ENCODE results near the gene MTAP. TPM values are rescaled to one million over a fixed set of nuclear protein-coding genes. Genes with fewer than 3 reads are reported as not detected.

MTAP gene
- polyA plus RNA-seq, 3 donors = 36.3 to 48.7 (median 42.6) TPM

DNA sequence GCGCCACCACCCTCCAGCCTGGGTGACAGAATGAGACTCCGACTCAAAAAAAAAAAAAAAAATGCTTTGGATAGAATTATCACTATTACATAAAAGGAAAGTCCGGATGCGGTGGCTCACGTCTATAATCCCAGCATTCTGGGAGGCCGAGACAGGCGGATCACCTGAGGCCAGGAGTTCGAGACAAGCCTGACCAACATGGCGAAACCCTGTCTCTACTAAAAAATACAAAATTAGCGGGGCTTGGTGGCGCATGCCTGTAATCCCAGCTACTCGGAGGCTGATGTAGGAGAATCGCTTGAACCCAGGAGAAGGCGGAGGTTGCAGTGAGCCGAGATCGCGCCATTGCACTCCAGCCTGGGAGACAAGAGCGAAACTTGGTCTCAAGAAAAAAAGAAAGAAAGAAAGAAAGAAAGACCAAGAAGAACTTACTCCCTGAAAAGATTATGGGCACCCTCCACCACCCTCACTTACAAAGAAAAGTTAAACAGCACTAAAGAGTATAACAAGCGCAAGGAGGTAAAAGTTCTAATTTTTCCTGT is 174.0 kb downstream of the MTAP start:
- no peak for DNase-seq (ENCODE audit: extremely low read depth in 1 of 11, low read depth in 9 of 11, low spot score in 4 of 11)

DNA sequence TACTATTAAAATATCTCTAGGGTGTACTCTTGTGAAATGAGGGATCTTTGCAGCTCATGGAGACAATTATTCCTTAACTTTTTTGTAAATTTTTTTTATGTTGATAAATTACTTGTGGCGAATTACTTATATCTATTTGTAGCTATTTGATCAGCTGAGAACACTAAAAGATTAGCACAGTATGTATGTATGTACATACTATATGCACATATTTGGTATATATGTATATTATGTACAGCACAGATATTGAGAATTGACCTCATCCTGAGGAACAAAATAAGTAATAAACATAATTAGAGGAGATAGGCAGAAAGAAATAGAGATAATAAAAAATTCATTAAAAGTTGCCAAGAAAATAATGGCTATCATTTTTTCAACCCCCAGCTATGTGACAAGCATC is 180.0 kb downstream of the MTAP start:
- DNase-seq (ENCODE audit: extremely low read depth in 1 of 11, low read depth in 9 of 11, low spot score in 4 of 11) = no peak

DNA sequence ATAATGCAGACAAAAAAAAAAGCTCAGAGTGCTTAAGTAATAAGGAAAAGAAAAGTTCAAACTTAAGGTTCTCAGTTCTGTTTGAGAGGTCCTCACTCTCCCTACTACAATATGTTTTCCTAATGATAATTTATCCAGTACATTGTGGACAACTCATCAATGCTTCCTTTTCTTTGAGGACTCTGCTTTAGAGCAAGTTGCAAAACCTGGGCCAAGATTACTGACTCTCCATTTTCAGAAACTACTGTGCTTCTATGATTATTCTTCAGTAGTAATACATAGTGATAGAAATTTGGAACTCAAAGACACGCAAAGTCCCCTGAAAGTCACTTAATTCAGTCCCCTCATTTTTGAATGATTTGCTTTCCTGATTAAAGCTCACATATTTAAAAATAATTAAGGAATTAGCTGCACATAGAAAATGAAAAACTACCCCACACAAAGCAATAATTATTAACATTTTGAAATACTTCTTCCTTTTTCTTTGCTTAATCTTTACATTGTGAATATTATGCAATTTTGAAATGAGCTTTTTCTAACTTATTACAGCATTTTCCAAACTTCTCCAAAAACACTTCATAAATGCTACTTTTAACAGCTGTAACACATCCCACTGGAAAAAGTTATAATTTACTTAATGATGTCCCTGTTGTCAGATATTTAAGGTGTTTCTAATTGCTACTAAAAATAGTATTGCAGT is 180.6 kb downstream of the MTAP start:
- DNase-seq (ENCODE audit: extremely low read depth in 1 of 11, low read depth in 9 of 11, low spot score in 4 of 11) = no peak

DNA sequence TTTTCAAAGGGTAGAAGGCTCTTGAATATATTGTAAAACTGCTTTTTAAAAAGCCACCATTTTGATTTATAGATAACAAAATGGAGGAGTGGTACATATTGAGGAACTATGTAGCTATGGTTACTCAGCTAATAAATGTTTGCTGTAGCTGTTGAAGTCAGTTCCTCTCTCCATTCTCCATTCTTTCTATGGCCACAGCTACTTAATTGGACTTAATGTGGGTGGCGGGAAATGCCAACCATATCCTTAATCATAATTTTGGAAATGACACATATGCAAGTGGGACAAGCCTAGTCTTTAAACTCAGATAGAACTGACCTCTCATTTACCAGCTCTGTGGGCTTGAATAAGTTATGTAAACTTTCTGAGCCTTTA is 181.1 kb downstream of the MTAP start:
- DNase-seq (ENCODE audit: extremely low read depth in 1 of 11, low read depth in 9 of 11, low spot score in 4 of 11) = no peak

DNA sequence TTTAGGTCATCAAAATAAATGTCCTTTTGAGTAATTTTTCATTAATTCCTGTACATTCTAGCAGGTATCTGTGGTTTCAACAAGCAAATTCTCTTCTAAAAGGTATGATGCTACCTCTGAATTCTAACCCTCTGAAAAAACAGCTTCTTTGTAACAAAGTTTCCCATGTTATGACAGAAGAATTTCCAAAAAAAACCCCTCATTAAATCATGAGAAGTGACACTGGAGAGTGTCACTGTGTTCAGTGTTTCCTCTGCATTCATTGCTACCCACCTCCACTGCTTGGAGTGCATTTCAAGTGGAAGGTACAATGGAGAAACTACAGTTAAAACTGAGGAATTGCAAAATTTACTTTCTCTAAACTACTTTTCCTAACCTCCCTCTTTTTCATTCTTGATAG is 181.7 kb downstream of the MTAP start:
- DNase-seq (ENCODE audit: extremely low read depth in 1 of 11, low read depth in 9 of 11, low spot score in 4 of 11) = no peak

DNA sequence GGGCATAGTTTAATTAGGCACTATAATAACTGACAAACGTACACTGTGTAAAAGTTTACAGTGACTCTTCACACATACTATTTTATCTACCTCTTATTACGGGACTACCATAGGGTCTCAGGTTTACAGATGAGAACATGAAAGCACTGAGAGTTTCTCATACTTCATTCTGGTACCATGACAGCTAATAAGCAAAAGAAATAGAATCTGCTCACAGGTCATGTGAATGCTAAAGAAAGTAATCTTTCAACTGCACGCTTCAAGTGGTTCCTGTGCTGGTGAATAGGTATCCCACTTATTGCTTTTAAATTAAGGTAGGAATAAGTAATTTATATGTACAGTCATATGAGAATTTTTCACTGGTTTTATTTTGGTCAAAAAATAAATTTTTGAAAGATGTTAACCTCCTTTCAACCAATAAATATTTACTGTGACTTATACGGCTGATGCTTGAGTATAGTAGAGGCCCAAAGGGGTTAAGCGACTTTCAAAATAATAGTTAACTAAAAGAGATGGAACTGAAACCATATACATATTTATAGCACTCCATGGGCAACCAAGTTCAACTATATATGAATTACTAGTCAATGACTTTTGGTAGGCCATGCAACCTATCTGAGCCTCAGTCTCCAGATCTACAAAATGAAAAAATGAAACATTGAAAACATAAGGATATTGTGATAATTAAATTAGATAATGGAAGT is 183.7 kb downstream of the MTAP start:
- DNase-seq (ENCODE audit: extremely low read depth in 1 of 11, low read depth in 9 of 11, low spot score in 4 of 11) = no peak

Other genes starting within 250 kb of the MTAP start
- under 1 TPM in 1 of 3 donors, not detected in 2; 0.19 TPM for gene CDKN2A, start 191.8 kb downstream of the MTAP start, polyA plus RNA-seq (ENCODE audit: insufficient read length in 3 of 3)
- gene CDKN2B-AS1, start 192.2 kb downstream of the MTAP start, polyA plus RNA-seq (ENCODE audit: insufficient read length in 3 of 3) = under 1 TPM in 1 of 3 donors, not detected in 2; 0.08 TPM
- gene CDKN2B, start 206.7 kb downstream of the MTAP start, polyA plus RNA-seq (ENCODE audit: insufficient read length in 3 of 3) = under 1 TPM; 0.30 to 0.33 (median 0.31) TPM